Measurements from ENCODE around the gene EFR3B.
"Not testable (repeated sequence)": the region's sequence is repeated elsewhere in the genome, so short reads cannot be mapped to it uniquely, and the experiment has no call there.

Gene EFR3B, protein sequence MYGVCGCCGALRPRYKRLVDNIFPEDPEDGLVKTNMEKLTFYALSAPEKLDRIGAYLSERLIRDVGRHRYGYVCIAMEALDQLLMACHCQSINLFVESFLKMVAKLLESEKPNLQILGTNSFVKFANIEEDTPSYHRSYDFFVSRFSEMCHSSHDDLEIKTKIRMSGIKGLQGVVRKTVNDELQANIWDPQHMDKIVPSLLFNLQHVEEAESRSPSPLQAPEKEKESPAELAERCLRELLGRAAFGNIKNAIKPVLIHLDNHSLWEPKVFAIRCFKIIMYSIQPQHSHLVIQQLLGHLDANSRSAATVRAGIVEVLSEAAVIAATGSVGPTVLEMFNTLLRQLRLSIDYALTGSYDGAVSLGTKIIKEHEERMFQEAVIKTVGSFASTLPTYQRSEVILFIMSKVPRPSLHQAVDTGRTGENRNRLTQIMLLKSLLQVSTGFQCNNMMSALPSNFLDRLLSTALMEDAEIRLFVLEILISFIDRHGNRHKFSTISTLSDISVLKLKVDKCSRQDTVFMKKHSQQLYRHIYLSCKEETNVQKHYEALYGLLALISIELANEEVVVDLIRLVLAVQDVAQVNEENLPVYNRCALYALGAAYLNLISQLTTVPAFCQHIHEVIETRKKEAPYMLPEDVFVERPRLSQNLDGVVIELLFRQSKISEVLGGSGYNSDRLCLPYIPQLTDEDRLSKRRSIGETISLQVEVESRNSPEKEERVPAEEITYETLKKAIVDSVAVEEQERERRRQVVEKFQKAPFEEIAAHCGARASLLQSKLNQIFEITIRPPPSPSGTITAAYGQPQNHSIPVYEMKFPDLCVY

DNA sequence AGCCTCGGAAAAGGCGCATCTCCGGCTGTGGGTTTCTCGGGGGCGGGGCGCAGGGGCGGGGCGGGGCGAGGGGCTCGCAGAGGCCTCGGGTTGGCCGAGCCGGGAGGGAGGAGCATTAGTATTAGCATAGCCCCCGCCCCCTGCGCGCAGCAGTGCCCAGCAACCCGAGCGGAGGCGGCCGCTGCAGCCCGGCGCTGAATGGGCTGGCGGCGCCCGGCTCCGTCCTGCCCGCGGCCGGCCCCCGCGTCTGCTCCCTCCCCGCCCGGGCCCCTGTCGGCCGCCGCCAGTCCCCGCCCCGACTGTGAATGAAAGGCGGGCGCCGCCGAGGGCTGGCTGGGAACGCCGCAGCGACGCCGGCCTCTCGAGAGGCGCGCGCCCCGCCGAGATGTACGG lies at the start of gene EFR3B:
TSS of gene EFR3B (plus strand) at position 149 of the 393 bp plus-strand sequence. CDS start at position 386, 237 bp downstream.
- DNase-seq (ENCODE audit: low read depth): peak; percentile 96
- TF ChIP-seq, protein P1, sequence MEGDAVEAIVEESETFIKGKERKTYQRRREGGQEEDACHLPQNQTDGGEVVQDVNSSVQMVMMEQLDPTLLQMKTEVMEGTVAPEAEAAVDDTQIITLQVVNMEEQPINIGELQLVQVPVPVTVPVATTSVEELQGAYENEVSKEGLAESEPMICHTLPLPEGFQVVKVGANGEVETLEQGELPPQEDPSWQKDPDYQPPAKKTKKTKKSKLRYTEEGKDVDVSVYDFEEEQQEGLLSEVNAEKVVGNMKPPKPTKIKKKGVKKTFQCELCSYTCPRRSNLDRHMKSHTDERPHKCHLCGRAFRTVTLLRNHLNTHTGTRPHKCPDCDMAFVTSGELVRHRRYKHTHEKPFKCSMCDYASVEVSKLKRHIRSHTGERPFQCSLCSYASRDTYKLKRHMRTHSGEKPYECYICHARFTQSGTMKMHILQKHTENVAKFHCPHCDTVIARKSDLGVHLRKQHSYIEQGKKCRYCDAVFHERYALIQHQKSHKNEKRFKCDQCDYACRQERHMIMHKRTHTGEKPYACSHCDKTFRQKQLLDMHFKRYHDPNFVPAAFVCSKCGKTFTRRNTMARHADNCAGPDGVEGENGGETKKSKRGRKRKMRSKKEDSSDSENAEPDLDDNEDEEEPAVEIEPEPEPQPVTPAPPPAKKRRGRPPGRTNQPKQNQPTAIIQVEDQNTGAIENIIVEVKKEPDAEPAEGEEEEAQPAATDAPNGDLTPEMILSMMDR (IDR thresholded peaks at IDR 0.05; ENCODE audit: low read depth, low read length): no peak
- TF ChIP-seq, protein P2, sequence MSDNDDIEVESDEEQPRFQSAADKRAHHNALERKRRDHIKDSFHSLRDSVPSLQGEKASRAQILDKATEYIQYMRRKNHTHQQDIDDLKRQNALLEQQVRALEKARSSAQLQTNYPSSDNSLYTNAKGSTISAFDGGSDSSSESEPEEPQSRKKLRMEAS (IDR thresholded peaks at IDR 0.05; ENCODE audit: low read depth, low read length): no peak
- TF ChIP-seq POLR2A (IDR thresholded peaks at IDR 0.05; ENCODE audit: extremely low read depth, insufficient read length) (no peak), MYC (IDR thresholded peaks at IDR 0.05; ENCODE audit: low read depth, low read length) (0 out of 2 replicates have a peak, but pooled peaks have one; percentile 2)
- H3K4me3 ChIP-seq (ENCODE audit: low read depth, low read length): peak within 1 kb of the TSS; percentile 42

DNA sequence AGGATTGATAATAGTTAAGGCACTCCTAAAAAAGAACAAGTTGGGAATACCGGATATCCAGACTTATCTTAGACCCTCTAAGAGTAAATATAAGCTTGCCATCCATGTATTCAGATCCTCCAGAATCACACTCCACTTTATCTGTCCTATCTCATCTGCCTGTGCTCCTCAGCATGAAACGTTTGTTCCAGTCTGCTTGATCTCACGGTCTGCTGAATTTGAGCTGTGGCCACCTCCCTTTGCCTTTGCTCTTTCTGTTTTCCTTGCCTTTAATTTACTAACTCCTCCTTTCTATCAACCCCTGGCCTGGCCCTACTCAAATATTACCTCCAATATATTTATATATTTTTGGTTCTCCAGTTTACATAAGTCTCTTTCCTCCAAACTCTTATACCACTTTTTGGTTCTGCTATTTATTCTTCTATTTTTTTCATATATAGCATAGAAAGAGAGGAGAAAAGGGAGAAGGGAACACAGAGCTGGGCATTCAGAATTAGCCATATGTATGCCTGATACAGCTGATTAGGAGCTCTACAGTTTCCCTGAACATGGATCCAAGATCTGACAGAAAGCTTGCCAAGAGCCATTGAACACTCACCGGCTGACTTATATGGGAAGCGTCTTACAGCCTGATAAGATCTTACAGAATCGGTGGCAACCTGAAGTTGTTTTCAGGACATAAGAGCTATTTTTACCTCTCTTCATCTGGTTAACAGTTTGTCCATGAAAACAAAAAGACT lies 48.3 kb upstream of the EFR3B start:
- H3K4me3 ChIP-seq (ENCODE audit: low read depth, low read length): no peak overlapping the region
- TF ChIP-seq, protein P1 (IDR thresholded peaks at IDR 0.05; ENCODE audit: low read depth, low read length): no peak
- no peak for TF ChIP-seq POLR2A (IDR thresholded peaks at IDR 0.05; ENCODE audit: extremely low read depth, insufficient read length)
- no peak for TF ChIP-seq MYC (IDR thresholded peaks at IDR 0.05; ENCODE audit: low read depth, low read length)
- TF ChIP-seq, protein P2 (IDR thresholded peaks at IDR 0.05; ENCODE audit: low read depth, low read length): no peak
- no peak for DNase-seq (ENCODE audit: low read depth)

DNA sequence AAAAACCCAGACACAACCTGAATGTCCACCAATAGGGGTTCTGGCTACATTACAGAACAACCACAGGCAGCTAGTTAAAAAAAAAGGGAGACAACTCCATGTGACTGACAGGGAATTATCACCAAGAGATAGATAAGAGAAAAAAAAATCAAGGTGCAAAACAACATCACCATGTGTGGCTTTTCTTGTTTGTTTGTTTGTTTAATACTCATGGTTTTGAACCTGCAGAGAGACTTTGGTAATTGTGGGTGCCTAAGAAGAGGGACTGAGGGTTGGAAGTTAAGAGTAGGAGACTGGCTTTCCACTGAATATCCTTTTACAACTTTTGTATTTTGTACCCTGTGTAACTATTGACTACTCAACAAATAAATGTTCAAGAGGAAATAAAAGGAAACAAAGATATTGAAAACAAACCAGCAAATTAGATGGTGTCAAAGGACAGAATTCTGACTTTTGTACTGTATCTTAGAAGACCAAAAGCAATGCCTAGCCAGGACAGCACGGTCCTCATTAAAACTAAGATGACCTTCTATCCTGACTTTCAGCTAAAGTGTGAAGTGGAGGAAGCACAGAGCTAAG lies 47.6 kb upstream of the EFR3B start:
- TF ChIP-seq POLR2A (IDR thresholded peaks at IDR 0.05; ENCODE audit: extremely low read depth, insufficient read length) (no peak), MYC (IDR thresholded peaks at IDR 0.05; ENCODE audit: low read depth, low read length) (no peak)
- TF ChIP-seq, protein P1 (IDR thresholded peaks at IDR 0.05; ENCODE audit: low read depth, low read length): no peak
- TF ChIP-seq, protein P2 (IDR thresholded peaks at IDR 0.05; ENCODE audit: low read depth, low read length): no peak
- H3K4me3 ChIP-seq (ENCODE audit: low read depth, low read length): no peak overlapping the region
- no peak for DNase-seq (ENCODE audit: low read depth)

DNA sequence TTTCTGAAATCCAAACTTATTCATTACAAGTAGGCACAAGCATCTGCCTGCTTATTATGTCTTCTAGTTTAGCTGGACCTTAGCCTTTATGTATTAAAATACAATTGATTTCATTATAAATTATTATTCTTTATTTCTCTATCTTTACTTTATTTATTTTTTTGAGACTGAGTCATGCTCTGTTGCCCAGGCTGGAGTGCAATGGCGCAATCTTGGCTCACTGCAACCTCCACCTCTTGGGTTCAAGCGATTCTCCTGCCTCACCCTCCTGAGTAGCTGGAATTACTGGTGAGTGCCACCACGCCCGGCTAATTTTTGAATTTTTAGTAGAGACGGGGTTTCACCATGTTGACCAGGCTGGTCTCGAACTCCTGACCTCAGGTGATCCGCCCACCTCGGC lies 42.8 kb upstream of the EFR3B start:
- H3K4me3 ChIP-seq (ENCODE audit: low read depth, low read length); DNase-seq (ENCODE audit: low read depth): not testable (repeated sequence)

DNA sequence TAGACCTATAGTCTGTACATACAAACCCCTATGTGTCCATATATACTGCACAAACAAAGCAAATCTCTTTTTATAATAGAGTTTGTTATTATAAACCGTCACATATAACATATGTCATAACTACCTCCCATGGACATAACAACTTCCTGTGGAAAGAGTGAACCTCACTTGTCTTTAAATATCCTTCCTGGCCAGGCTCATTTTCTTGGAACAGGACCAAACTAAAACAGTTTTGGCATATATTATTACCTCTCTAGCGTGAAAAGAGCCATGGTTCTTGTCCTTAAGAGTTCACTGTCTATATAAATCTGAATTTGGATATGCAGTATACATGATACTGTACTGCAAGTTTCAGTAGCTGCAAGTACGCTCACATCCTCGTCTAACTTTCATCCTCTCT lies 41.8 kb upstream of the EFR3B start:
- TF ChIP-seq POLR2A (IDR thresholded peaks at IDR 0.05; ENCODE audit: extremely low read depth, insufficient read length) (no peak), MYC (IDR thresholded peaks at IDR 0.05; ENCODE audit: low read depth, low read length) (no peak)
- TF ChIP-seq, protein P1 (IDR thresholded peaks at IDR 0.05; ENCODE audit: low read depth, low read length): no peak
- TF ChIP-seq, protein P2 (IDR thresholded peaks at IDR 0.05; ENCODE audit: low read depth, low read length): no peak
- no peak for DNase-seq (ENCODE audit: low read depth)
- H3K4me3 ChIP-seq (ENCODE audit: low read depth, low read length): no peak overlapping the region

Data from NB4 (cell line).